HG03469 (cell line): ENCODE measurements around the gene FATE1.
"Not testable (repeated sequence)": the region's sequence is repeated elsewhere in the genome, so short reads cannot be mapped to it uniquely, and the experiment has no call there.

Experiments used
- ATAC-seq: cut with Tn5 transposase; IDR thresholded peaks from one replicate; pipeline ENCODE4 v1.9.1; 2021; ENCODE audit warnings: mild to moderate bottlenecking, moderate library complexity, moderate number of reproducible peaks; ENCODE audit not compliant: unreplicated experiment

The FATE1 gene, protein sequence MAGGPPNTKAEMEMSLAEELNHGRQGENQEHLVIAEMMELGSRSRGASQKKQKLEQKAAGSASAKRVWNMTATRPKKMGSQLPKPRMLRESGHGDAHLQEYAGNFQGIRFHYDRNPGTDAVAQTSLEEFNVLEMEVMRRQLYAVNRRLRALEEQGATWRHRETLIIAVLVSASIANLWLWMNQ

DNA sequence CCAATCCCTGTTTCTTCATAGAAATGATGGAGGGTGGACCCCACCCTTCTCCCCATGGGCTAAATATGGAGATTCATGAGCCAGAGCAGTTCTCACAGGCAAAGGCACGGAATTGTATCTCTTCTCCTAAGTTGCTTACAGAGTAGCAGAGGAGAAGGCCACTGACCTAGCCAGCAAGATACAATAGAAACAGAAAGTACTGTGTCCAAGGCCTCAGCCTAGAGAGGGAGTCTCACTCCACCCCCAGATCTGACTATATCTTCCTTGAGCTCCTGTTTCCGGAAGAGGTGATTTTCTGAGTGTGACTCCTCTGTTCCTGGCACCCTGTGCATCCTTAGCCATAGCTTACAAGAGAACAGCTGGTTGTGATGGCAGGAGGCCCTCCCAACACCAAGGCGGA is at the start of gene FATE1:
FATE1 (plus strand) TSS at position 284 of the 400 bp plus-strand sequence; CDS start at position 369, 85 bp downstream.
- ATAC-seq, result no peak

DNA sequence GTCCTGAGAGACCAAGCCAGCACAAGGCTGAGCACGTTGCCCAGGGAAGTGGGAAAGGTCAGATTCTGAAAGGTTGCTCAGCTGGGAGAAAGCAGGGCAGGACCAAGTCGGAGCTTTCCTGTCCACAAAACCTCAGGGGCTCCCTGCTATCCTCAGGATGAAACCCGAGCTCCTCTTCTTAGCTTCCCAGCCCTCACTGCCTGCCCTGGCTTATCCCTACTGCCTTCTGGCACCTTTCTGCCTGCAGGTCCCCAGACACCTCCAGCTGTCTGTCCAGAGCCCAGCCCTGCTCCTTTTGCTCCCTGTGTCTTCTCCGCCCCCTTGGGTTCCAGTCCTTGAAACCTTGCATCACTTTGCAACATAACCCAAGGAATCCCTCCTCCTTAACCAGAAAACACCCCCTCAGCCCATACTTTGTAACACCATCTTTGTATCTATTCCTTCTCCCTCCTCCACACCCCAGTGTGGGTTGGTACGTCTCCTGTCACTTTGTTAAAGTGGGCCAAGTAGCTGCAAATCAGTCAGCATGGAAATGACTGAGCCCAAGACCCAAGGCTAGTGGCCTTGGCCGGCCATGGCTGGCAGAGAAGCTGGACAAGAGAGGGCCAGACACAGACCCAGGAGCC is 40.6 kb upstream of the FATE1 start:
- no peak for ATAC-seq

DNA sequence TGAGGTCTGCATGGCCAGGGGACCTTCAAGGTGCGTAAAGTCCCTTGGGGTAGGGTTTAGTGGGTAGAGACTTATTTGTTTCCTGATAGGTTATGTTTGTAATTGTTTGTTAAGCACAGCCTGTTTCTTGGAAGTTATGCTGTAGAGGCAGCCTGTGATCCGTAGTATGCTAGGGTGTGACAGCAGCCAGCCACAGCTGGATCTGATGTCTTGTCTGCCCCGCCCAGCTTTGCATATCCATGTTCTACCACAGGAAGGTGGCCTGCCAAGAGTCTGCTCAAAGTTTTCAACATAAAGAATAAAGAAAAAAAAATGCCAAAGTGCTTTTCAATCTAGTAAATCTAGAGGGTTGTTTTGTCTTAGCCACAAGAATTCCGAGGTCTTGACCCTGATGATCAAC is 39.6 kb upstream of the FATE1 start:
- no peak for ATAC-seq

DNA sequence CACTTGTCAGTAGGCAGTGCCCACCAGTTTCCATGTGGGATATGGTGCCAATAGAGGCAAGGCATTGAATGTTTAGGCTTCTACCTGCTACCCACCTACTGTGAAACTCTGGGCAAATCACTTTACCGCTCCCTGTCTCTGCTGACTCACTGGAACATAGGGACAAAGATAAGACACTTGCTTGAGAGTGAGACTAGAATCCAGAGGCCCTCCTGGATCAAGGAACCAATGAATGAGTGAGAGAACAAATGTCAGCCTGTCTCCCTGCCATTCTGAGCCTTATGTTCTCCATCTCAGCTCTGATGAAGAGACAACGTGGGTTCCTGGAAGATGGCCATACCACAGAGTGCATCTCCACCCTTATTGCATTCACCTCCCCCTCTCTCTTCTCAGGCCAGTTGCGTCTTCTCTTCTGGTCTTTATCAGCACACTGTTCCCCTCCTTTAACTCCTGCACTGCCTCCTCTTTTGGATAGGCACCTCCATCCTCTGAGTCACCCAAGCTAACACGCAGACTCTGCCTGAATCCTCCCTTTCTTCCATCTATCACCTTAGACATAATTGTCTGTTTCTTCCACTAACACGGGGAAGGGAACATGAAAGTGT is 35.9 kb upstream of the FATE1 start:
- no peak for ATAC-seq

DNA sequence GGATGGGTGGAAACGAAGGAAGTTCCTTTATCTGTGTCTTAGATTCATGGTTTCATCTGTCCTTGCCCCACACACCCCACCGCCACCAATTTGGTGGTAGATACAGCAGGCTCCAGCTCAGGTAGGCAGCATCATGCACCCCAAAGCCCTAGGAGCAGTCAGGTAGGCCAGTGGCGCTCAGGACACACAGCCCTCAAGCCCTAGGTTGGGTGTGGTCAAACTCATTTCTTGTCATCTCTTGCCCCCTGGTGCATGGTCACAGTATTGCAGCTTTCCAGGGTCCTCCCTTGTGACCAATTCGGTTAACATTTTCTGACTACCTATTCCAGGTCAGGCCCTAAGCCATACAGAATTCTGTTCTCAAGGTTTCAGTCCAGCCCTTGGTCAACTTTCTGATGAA is 35.0 kb upstream of the FATE1 start:
- no peak for ATAC-seq

DNA sequence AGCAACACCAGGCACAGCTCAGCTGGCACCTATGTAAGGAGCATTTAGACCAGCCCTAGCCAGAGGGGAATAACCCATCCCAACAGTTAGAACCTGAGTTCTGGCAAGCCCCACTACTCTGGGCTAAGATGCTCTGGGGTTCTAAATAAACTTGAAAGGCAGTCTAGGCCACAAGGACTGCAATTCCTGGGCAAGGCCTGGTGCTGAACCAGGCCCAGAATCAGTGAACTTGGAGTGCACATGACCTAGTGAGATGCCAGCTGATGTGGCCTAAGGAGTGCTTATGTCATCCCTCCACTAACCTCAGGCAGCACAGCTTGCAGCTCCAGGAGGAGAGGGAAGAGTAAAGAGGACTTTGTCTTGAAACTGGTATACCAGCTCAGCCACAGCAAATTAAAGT is 28.2 kb upstream of the FATE1 start:
- ATAC-seq, result no peak

DNA sequence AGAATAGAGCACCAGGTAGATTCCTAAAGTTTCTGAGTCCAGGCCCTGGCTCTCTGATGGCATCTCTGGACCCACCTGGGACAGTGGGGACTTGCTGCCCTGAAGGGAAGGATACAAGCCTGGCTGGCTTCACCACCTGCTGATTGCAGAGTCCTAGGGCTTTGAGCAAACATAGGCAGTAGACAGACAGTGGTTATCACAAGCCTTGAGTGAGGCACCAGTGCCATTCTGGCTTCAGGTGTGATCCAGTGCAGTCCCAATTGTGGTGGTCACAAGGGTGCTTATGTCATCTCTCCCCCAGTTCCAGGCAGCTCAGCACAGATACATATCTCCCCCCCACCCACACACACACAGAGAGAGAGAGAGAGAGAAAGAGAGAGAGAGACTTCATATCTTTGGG is 27.1 kb upstream of the FATE1 start:
- ATAC-seq, result no peak

DNA sequence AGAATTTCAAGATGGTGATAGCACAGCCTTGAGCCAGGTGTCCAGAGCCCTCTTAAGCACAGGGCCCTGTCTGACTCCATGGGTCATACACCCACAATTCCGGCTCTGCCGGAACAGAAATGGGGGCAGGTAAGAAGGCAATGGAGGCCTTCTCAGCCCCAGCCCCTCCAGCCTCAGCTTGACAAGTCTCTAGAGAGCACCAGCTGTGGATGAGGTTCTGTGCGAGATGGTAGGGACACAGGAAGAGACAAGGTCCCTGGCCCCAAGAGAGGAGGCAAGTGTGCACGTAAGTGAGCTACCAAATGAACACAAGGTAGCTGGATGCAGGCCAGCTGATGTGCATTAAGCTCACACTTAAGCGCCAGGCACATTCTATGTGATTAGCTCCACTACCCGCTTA is 23.0 kb upstream of the FATE1 start:
- no peak for ATAC-seq

DNA sequence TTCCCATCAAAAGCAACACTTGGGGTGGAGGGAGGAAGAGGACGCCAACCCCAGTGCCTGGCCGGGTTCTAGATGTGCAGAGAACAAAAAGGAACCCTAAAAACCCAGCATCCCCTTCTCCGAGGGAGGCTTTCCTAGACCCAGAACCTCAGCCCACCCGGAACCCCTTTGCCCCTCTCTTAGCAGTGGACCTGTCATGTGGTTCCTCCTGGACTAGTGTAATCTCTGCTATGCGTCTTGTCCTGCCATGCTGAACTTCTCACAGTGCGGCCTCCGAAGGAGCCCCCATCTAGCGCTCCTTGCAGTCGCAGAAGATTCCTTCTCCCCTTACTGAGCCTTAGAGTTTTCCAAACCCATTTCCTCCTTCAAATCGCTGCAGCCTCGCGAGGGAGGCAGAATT is 21.7 kb upstream of the FATE1 start:
- no peak for ATAC-seq

DNA sequence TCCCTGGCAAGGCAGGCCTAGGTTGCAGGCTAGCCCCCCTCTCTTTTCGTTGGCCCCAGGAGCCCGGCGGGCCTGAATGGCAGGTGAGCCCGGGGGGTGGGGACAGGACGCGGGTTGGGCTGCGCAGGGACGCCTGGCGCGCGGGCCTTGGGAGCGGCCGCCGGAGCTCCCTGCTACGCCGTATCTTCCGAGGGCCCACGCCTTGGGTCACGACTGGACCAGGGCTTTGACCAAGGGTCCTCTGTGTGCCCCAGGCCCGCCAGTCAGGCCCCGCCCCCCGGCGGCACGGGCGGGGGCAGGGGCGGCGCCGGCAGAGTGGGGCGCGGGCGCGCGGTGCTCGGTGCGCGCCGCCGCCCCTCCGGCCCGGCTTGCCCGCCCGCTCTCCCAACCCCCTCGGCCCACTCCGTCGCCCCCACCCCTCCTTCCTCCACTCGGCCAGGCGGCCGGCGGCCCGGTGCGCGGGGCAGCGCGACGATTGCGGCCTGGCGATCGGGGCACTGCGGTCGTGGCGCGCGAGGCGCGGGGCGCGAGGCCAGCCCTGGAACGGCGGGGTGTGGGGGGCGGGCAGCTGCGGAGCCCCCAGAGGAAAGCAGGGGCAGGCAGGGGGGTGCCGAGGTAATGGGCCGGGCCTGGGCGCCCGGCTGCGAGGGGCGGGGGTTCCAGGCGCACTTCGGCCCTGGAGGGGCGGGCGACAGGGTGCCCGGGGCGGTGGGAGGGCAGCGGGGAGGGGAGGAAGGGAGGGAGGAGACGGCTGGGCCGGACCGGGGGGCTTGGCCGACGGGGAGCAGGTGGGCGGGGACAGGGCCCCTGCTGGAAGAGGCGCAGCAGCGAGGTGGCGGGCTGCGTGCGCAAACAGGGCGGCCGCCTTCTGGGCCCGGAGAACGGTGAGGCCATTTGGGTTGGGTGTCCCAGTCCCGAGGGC is 20.9 kb upstream of the FATE1 start, which contains the start of gene PRRG3:
PRRG3 (plus strand) TSS at position 798 of the 922 bp plus-strand sequence. CDS start 3,357 bp downstream, outside the sequence.
- ATAC-seq, result no peak

DNA sequence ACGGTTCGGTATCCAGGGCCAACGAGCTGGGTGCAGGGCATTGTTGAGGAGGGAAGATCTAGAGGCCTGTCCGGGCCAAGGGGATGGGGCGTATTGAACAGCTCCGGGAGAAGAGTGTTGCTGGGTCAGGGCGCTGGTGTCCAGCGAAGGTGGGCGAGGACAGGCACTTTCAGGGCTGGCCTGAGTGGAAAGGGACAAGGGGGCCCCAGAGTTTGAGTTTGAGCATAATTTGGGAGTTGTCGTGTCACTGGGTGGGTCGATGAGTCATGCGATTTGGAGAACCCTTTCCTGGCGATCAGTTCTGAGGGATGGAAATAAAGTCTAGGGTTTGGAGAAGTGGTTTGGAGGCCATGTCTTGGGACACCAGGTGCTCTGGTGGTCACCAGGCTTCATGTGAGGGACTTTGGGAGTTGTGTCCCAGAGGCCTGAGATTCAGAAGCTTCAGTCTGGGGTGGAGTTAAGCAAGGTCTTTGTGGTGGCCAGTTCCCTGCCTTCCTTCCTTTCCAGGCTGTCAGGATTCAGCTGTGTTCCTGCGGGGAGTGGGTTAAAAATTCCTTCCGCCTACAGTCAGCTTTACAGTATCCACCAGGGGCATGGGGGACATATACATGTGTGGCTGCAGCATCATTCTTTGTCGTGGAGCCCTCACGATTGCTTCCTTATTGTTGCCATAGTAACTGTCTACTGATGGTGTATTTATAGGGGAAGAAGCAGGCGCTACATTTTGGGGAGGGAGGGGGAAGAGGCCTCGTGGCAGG is 20.1 kb upstream of the FATE1 start:
- ATAC-seq, result no peak

DNA sequence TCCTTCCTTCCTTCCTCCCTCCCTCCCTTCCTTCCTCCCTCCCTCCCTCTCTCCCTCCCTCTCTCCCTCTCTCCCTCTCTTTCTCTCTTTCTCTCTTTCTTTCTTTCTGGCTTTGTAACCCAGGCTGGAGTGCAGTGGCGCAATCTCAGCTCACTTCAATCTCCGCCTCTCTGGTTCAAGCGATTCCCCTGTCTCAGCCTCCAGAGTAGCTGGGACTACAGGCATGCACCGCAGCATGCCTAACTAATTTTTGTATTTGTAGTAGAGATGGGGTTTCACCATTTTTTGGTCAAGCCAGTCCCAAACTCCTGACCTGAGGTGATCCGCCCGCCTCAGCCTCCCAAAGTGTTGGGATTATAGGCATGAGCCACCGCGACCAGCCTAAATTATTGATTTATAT is 18.8 kb upstream of the FATE1 start:
- not testable (repeated sequence) for ATAC-seq

DNA sequence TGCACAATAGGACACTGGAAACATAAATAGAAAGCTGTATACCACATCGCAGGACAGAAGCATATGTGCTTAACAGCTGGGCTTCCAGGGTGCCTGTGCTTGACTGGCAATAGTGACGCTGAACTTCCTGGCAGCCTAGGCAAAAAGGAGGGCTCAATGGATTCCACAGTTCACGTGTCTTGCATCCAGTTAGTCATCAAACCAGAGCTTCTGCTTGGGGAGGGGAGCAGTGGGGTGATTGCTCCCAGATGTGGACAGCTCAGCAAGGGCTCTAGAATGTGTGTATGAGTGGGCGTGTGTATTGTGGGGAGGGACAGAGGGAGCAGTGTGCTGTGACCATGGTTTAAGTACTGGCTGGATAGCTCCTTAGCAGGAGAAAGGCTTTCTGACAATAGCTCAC is 18.3 kb upstream of the FATE1 start:
- no peak for ATAC-seq

DNA sequence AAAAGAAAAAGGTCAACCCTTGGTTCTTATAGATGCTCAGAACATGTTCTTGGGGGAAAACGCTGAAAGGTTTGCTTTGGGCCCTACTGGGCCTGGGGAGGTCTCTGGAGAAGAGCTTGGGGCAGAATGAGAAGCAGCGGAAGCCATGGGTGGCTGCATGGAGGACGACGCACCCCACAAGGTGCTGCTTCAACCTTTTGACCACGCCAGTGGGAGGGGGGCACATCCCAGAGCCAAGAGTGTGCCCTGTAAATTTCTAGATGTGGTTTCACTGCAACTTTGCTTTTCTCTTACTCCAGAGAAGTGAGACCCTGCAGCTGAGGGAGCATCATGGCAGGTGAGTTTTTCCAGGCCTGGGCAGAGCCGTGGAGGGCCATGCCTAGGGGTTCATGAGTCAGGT is 17.4 kb upstream of the FATE1 start:
- no peak for ATAC-seq

DNA sequence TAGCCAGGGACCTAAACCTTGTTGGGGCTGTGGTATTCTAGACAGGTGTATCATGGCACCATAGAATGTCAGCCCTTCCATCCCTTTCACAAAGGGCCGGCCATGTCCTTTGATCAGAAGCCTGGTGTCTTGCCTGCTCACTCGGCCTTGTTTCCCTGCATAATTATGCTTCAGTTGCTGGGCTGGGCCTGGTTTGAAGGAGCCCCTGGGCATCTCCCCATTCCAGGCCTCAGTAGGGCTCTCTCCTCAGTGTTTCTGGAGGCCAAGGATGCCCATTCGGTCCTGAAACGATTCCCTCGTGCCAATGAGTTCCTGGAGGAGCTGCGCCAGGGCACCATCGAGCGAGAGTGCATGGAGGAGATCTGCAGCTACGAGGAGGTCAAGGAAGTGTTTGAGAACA is 16.1 kb upstream of the FATE1 start:
- ATAC-seq, result no peak

DNA sequence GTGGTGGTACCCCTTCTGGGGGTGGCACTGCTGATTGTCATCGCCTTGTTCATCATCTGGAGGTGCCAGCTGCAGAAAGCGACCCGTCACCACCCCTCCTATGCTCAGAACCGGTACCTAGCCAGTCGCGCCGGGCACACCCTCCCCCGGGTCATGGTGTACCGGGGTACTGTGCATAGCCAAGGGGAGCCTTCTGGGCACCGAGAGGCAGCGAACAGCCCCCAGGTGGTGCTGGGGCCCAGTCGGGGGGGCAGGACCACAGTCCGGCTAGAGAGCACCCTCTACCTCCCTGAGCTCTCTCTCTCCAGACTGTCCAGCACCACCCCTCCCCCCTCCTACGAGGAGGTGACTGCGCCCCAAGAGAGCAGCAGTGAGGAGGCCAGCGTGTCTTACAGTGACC is 15.3 kb upstream of the FATE1 start:
- ATAC-seq, result no peak

DNA sequence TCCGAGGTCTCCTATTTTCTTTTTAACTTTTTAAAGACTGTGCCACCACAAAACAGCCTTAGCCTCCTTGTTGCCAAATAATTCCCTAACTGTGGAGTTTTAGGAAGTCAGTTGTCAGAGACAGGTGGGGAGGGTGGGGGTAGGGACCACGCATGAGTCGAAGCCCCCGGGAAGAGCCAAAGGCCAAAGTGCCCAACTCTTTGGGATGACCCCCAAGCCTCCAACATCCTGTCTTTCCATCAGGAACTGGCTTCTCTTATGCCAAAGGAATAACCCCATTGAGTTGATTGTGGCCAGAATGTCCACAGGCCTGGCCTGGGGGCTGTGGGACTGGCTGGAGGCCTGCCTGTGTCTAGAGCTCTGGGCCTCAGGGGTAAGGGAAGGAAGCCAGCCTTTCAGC is 14.8 kb upstream of the FATE1 start:
- ATAC-seq, result no peak

DNA sequence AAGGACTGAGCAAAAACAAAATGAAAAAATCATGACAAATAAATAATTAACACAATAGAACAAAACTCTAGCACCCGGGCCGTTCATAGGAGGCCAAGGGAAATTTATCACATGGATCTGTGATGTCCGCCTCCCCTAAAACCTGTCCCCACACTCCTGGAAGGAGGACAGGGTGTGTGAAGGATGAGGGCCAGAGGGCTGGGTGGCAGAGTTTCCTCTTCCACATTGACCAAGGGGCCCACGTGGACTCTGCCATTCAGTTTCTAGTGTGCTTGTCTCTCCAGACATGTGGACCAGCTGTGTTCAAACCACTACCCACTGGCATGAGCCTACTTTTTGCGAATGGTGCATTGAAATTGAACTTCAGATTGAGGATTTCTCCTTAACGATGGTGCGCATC is 14.3 kb upstream of the FATE1 start:
- no peak for ATAC-seq

DNA sequence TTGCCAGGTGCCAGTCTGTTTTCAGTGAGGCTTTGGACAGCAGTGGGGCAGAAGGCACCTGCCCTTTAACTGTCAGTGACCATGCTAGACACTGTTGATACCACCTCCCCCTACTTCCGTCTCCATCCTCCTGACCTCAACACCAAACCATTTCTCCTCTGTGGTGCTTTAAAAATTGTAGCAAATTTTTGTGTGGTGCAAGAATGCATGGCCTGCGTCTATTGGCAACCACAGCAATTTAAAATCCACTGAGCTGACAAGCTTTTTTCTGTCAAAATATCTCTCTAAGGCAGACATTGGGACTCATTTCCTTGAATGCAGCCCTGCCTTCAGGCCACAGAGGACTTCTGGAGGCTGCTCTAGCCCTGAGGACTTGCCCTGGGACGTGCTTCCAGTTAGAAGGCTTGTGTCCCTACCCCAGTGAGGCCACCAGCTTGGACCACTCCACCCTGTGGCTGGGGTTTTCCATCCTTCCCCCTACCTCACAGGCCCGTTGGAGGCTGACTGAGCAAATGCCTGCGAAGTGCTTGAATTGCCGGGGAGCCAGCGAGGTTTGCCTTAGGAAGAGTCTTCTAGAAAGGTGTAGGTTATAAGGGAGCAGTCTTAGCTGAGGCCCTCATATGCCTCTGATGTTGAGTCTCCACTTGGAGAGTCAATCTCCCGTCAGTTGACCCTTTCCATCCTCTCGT is 13.7 kb upstream of the FATE1 start:
- no peak for ATAC-seq

DNA sequence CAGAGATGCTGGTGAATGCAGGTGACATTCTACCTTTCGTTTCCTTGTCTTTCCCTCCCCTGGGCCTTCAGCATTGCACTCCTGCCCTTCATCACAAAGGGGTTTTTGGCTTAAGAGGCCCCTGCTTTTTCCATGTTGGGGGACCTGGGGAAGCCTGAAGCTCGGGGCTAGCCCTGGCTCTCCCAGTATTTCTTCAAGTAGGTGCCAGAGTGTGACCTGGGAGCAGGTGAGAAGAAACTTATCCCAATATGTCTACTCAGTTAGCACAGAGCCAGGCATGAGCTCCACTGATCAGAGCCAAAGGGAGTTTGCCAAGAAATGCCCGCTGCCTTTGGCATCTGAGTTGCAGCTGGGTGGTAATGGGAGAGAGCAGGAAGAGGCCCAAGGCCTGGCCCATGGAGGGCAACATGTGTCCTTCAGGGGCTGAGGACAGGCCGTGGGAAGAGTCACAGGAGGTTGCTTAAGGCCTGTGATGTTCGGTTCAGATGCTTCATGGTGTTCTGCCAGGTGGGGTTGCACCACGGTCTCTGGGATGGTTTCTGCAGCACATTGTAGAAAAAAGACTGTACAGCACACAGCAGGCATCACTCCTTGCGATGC is 13.0 kb upstream of the FATE1 start:
- no peak for ATAC-seq
